Adrenal gland (tissue), 5 donors: ENCODE measurements around the gene LRP1B.

Source experiments
- CTCF ChIP-seq, 6 experiments: fragments of 450-650 bp in 4 of 6; fragments of 200-600 bp in 2 of 6; sonication (generic) in 1 of 6; IDR thresholded peaks; 1 replicate in 5 of 6; 2 replicates in 1 of 6; pipeline versions ENCODE4 v1.5.1 to v1.8.0; 2016 to 2021; ENCODE audit warnings: antibody characterized with exemption in 6 of 6, mild to moderate bottlenecking in 2 of 6, moderate library complexity in 1 of 6
- POLR2A ChIP-seq, 2 donors: fragments of 450-650 bp; IDR thresholded peaks; one replicate each; pipeline ENCODE4 v1.6.1; 2017; ENCODE audit warnings: antibody characterized with exemption in 2 of 2, mild to moderate bottlenecking in 2 of 2, moderate library complexity in 1 of 2
- donor health status: DM: no; HTN: no; CAD: no.

GRCh38 chr2:142010477-142011270 is 120.1 kb downstream of the LRP1B start:
- TF ChIP-seq CTCF (IDR thresholded peaks at IDR 0.05) (no peak), POLR2A (IDR thresholded peaks at IDR 0.05) (no peak)
